Vagina (tissue), 2 donors: Measurements from ENCODE around the gene CCDC197.

Experiments
- CTCF ChIP-seq, 3 experiments: fragments of 450-650 bp in 2 of 3; fragments of 200-600 bp in 1 of 3; sonication (generic) in 1 of 3; IDR thresholded peaks; one replicate each; pipeline ENCODE4 v1.5.1; 2017 to 2019; ENCODE audit warnings: antibody characterized with exemption in 3 of 3, mild to moderate bottlenecking in 2 of 3, moderate library complexity in 2 of 3
- POLR2A ChIP-seq, 2 donors: fragments of 450-650 bp; IDR thresholded peaks; one replicate each; pipeline ENCODE4 v1.6.1; 2017; ENCODE audit warnings: antibody characterized with exemption in 2 of 2, mild to moderate bottlenecking in 2 of 2, moderate library complexity in 2 of 2
- POLR2AphosphoS5 ChIP-seq, 2 donors: sonication (generic); formaldehyde crosslinking; IDR thresholded peaks; one replicate each; pipeline ENCODE4 v1.9.0; 2017; ENCODE audit warnings: antibody characterized with exemption in 2 of 2, mild to moderate bottlenecking in 2 of 2, low read depth in 1 of 2; ENCODE audit not compliant: insufficient read depth in 1 of 2

- no peak for TF ChIP-seq CTCF (IDR thresholded peaks at IDR 0.05)
- peak in 1 of 2 donors; percentile 18 for TF ChIP-seq POLR2AphosphoS5 (IDR thresholded peaks at IDR 0.05; ENCODE audit: insufficient read depth in 1 of 2, low read depth in 1 of 2)
- TF ChIP-seq POLR2A (IDR thresholded peaks at IDR 0.05): no peak
Measured at GRCh38 chr14:93954900-93955849, 41.9 kb upstream of the CCDC197 start.
